IMR-90 (cell line): ENCODE data around the gene ANO1. TPM values are rescaled to one million over a fixed set of nuclear protein-coding genes. Genes with fewer than 3 reads are reported as not detected.

Experiments used
- ATAC-seq: fragments of 200-7000 bp; cut with Tn5 transposase; 2 replicates; pipeline ENCODE4 v1.9.1; 2020; ENCODE audit warnings: low read depth, mild to moderate bottlenecking, moderate library complexity
- BruUV-seq: library from RNA; stranded (reverse); fragments of 400-500 nt; replicated peaks from 2 replicates; lab custom pipeline; 2021; lab: Mats Ljungman, UMichigan
- CTCF ChIA-PET: fragments of 300-600 bp; formaldehyde crosslinking; extraction: SDS; loops from one replicate; lab custom pipeline; 2021; ENCODE audit warnings: antibody characterized with exemption; lab: Yijun Ruan, JAX
- POLR2A ChIA-PET: fragments of 300-600 bp; sonication (Branson Sonifier 250); formaldehyde crosslinking; loops from one replicate; lab custom pipeline; 2022; ENCODE audit warnings: antibody characterized with exemption; ENCODE audit not compliant: unreplicated experiment; lab: Charles Lee
- DNase-seq: peaks from one replicate; pipeline ENCODE4 v3.0.0; 2013
- H2AFZ ChIP-seq: replicated peaks from 2 replicates; pipeline ENCODE3; 2013; ENCODE audit warnings: low read length, mild to moderate bottlenecking; ENCODE audit not compliant: poor library complexity
- H2AK5ac ChIP-seq: 2 replicates; pipeline ENCODE4 v1.6.1; 2013; ENCODE audit warnings: low read depth, low read length, inconsistent platforms
- H2AK9ac ChIP-seq: replicated peaks from 2 replicates; pipeline ENCODE3; 2013; ENCODE audit warnings: mild to moderate bottlenecking, low read depth, low read length, moderate library complexity; ENCODE audit not compliant: poor library complexity
- H2BK120ac ChIP-seq: 2 replicates; pipeline ENCODE4 v1.6.1; 2013; ENCODE audit warnings: low read depth, low read length, inconsistent platforms
- H2BK15ac ChIP-seq: 3 replicates; pipeline ENCODE4 v1.6.1; 2013; ENCODE audit warnings: low read depth, low read length, inconsistent platforms
- H2BK20ac ChIP-seq: 2 replicates; pipeline ENCODE4 v1.6.1; 2013; ENCODE audit warnings: low read depth, mild to moderate bottlenecking, inconsistent platforms, low read length, moderate library complexity
- H2BK5ac ChIP-seq: 2 replicates; pipeline ENCODE4 v1.6.1; 2013; ENCODE audit warnings: mild to moderate bottlenecking, low read depth, low read length, inconsistent platforms; ENCODE audit not compliant: poor library complexity, severe bottlenecking
- H3K14ac ChIP-seq: replicated peaks from 2 replicates; pipeline ENCODE4 v1.6.1; 2013; ENCODE audit warnings: low read depth, low read length, inconsistent platforms
- H3K18ac ChIP-seq: 2 replicates; pipeline ENCODE4 v1.6.1; 2013; ENCODE audit warnings: low read depth, low read length, control low read depth
- H3K23ac ChIP-seq: 2 replicates; pipeline ENCODE4 v1.6.1; 2013; ENCODE audit warnings: low read depth, low read length, inconsistent platforms
- H3K27ac ChIP-seq: 2 replicates; pipeline ENCODE4 v1.5.1; 2013; ENCODE audit warnings: mild to moderate bottlenecking, control low read depth, low read length; ENCODE audit not compliant: insufficient read depth
- H3K27me3 ChIP-seq: 2 replicates; pipeline ENCODE4 v1.6.1; 2013; ENCODE audit warnings: low read length; ENCODE audit not compliant: control insufficient read depth, insufficient read depth
- H3K36me3 ChIP-seq: 2 replicates; pipeline ENCODE4 v1.6.1; 2013; ENCODE audit warnings: low read length, mixed read lengths; ENCODE audit not compliant: control insufficient read depth, insufficient read depth
- H3K4ac ChIP-seq: 2 replicates; pipeline ENCODE4 v1.6.1; 2013; ENCODE audit warnings: low read depth, low read length, inconsistent platforms
- H3K4me1 ChIP-seq: 2 replicates; pipeline ENCODE4 v1.6.1; 2013; ENCODE audit warnings: low read length, mixed read lengths; ENCODE audit not compliant: control insufficient read depth, insufficient read depth
- H3K4me2 ChIP-seq: 2 replicates; pipeline ENCODE4 v1.6.1; 2013; ENCODE audit warnings: low read depth, mild to moderate bottlenecking, control low read depth, low read length, moderate library complexity
- H3K4me3 ChIP-seq: 2 replicates; pipeline ENCODE4 v1.5.1; 2013; ENCODE audit warnings: low read depth, mild to moderate bottlenecking, control low read depth, low read length, moderate library complexity; ENCODE audit not compliant: insufficient read depth
- H3K56ac ChIP-seq: 2 replicates; pipeline ENCODE4 v1.6.1; 2013; ENCODE audit warnings: low read length, inconsistent platforms; ENCODE audit not compliant: insufficient read depth; ENCODE audit errors: extremely low read depth
- H3K79me1 ChIP-seq, 2 experiments: 2 replicates each; pipeline ENCODE4 v1.6.1; 2013; ENCODE audit warnings: low read length in 2 of 2, inconsistent platforms in 1 of 2, low read depth in 1 of 2
- H3K9ac ChIP-seq: 2 replicates; pipeline ENCODE4 v1.6.1; 2013; ENCODE audit warnings: low read depth, low read length, control low read depth
- H3K9me1 ChIP-seq: 2 replicates; pipeline ENCODE4 v1.6.1; 2013; ENCODE audit warnings: low read length, inconsistent platforms; ENCODE audit not compliant: insufficient read depth
- H3K9me3 ChIP-seq: 2 replicates; pipeline ENCODE4 v1.6.1; 2013; ENCODE audit warnings: low read length; ENCODE audit not compliant: control insufficient read depth, insufficient read depth
- H4K20me1 ChIP-seq: 2 replicates; pipeline ENCODE4 v1.6.1; 2013; ENCODE audit warnings: low read length, inconsistent platforms; ENCODE audit not compliant: insufficient read depth
- H4K5ac ChIP-seq: 2 replicates; pipeline ENCODE4 v1.6.1; 2013; ENCODE audit warnings: mild to moderate bottlenecking, low read depth, low read length, control low read depth
- H4K8ac ChIP-seq, 2 experiments: 2 replicates each; pipeline ENCODE4 v1.6.1; 2013; ENCODE audit warnings: low read depth in 2 of 2, low read length in 2 of 2, control low read depth in 1 of 2, inconsistent platforms in 1 of 2
- H4K91ac ChIP-seq: 2 replicates; pipeline ENCODE4 v1.6.1; 2013; ENCODE audit warnings: low read depth, low read length, inconsistent platforms; ENCODE audit not compliant: insufficient read depth
- CEBPB ChIP-seq: IDR thresholded peaks from 2 replicates; pipeline ENCODE4 v1.6.1; 2012; ENCODE audit warnings: low read depth, low read length, improper control_type of control experiment
- CHD1 ChIP-seq: IDR thresholded peaks from 2 replicates; pipeline ENCODE4 v1.6.1; 2012; ENCODE audit warnings: low read depth, low read length, improper control_type of control experiment
- ELK1 ChIP-seq: fragments of 150-350 bp; IDR thresholded peaks from 2 replicates; pipeline ENCODE4 v1.6.1; 2016; ENCODE audit warnings: low read depth, mild to moderate bottlenecking, low read length, moderate library complexity, borderline replicate concordance
- MXI1 ChIP-seq: IDR thresholded peaks from 2 replicates; pipeline ENCODE4 v1.6.1; 2012; ENCODE audit warnings: low read depth, mild to moderate bottlenecking, low read length, moderate library complexity, borderline replicate concordance
- RCOR1 ChIP-seq: IDR thresholded peaks from 2 replicates; pipeline ENCODE4 v1.6.1; 2012; ENCODE audit warnings: mild to moderate bottlenecking, low read length, improper control_type of control experiment; ENCODE audit not compliant: insufficient replicate concordance
- RFX5 ChIP-seq: IDR thresholded peaks from 2 replicates; pipeline ENCODE4 v1.8.0; 2012; ENCODE audit warnings: low read depth, mild to moderate bottlenecking, low read length, moderate library complexity
- SMC3 ChIP-seq: fragments of 150-350 bp; IDR thresholded peaks from 2 replicates; pipeline ENCODE4 v1.6.1; 2016; ENCODE audit warnings: low read depth, mild to moderate bottlenecking, antibody characterized with exemption, low read length, moderate library complexity
- WGBS, 2 experiments: methylation state at CpG; one replicate each; pipeline versions ENCODE4 v1.1.5 to v1.1.7; 2013; ENCODE audit warnings: missing lambda C conversion rate in 2 of 2; ENCODE audit not compliant: insufficient read length in 1 of 2; ENCODE audit errors: extremely low coverage in 2 of 2; 5-methylcytosine and 5-hydroxymethylcytosine counted together
- dilution Hi-C: fragments of 300-500 bp; cut with HindIII; formaldehyde crosslinking; loops from one replicate; pipeline ENCODE4 v1.14.3; 2018; ENCODE audit warnings: low sequenced_read_pairs; ENCODE audit not compliant: unreplicated experiment
- in situ Hi-C: fragments of 300-500 bp; cut with MboI; formaldehyde crosslinking; loops from 3 replicates; pipeline ENCODE4 v1.14.3; 2019; ENCODE audit warnings: low sequenced_read_pairs, inconsistent platforms, mixed read lengths
- intact Hi-C: fragments of 100-400 bp; cut with micrococcal nuclease; formaldehyde crosslinking; loops from 2 replicates; pipeline ENCODE4 v1.10.0; 2022
- polyA plus RNA-seq, 3 experiments: library from polyadenylated mRNA; depleted of rRNA; stranded (reverse); fragments of >200 nt; gene quantifications; 2 replicates each; pipeline ENCODE4 v1.2.3, GENCODE V29; 2012; ENCODE audit warnings: low replicate concordance in 1 of 3
- total RNA-seq: library from RNA; depleted of rRNA; stranded (reverse); fragments of >200 nt; gene quantifications from 2 replicates; pipeline ENCODE4 v1.2.3, GENCODE V29; 2012
- TF ChIP-seq, protein P1 (sequence below): conservative IDR thresholded peaks from 2 replicates; pipeline ENCODE4 v1.5.1; 2012; ENCODE audit warnings: mild to moderate bottlenecking, low read depth, low read length, improper control_type of control experiment

The ANO1 gene
- total and polyA plus RNA-seq, 2 of the 4 experiments (the other 2 are of a cell fraction), result 4.1 to 10.7 TPM

DNA sequence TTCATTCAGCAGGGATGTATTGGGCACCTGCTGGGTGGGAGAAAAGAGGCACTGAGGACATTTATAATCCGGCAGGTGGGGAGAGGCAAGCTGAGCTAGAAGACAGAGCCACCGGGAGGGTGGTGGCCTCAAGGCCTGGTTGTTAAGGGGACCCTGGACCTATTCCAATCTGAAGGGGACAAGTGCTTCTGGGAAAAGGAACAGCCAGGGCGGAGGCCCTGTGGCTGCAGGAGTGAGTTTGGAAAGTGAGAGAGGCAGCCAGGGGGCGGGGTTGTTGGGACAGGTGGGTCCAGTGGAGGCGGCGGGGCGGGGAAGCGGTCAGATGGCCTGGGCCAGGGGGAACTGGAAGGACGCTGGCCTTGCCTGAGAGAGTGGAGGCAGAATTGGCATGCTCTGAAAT, 29.1 kb downstream of the ANO1 start:
- Histone ChIP-seq H3K4me1 (peaks cover 18% of the 10 kb centered on the region), H4K8ac (no peak overlapping the region), H3K4me2 (no peak overlapping the region), H4K20me1 (no peaks in the 10 kb centered on the region), H3K9me1 (peaks cover 12% of the 10 kb centered on the region), H2AK9ac (no peak overlapping the region), H3K36me3 (no peaks in the 10 kb centered on the region), H4K91ac (no peak overlapping the region), H3K56ac (no peak overlapping the region), H3K9me3 (no peaks in the 10 kb centered on the region), H3K4ac (no peak overlapping the region), H2BK15ac (no peak overlapping the region), H2BK20ac (no peak overlapping the region), H2AK5ac (no peak overlapping the region), H2BK5ac (no peak overlapping the region), H3K23ac (no peak overlapping the region), H3K4me3 (no peak overlapping the region), H2AFZ (no peak overlapping the region), H3K27ac (no peak overlapping the region), H3K18ac (no peak overlapping the region), H3K79me1 (no peaks in the 10 kb centered on the region), H4K5ac (no peak overlapping the region), H3K14ac (no peak overlapping the region), H3K27me3 (no peaks in the 10 kb centered on the region), H2BK120ac (no peak overlapping the region), H3K9ac (no peak overlapping the region)
- ATAC-seq, result no peak
- CTCF ChIA-PET, result no interaction called here
- POLR2A ChIA-PET, result no interaction called here
- in situ Hi-C loops, result no loop called here
- intact Hi-C loops, result no loop called here
- TF ChIP-seq, protein P1, sequence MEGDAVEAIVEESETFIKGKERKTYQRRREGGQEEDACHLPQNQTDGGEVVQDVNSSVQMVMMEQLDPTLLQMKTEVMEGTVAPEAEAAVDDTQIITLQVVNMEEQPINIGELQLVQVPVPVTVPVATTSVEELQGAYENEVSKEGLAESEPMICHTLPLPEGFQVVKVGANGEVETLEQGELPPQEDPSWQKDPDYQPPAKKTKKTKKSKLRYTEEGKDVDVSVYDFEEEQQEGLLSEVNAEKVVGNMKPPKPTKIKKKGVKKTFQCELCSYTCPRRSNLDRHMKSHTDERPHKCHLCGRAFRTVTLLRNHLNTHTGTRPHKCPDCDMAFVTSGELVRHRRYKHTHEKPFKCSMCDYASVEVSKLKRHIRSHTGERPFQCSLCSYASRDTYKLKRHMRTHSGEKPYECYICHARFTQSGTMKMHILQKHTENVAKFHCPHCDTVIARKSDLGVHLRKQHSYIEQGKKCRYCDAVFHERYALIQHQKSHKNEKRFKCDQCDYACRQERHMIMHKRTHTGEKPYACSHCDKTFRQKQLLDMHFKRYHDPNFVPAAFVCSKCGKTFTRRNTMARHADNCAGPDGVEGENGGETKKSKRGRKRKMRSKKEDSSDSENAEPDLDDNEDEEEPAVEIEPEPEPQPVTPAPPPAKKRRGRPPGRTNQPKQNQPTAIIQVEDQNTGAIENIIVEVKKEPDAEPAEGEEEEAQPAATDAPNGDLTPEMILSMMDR, result no peak
- TF ChIP-seq CEBPB, result no peak
- TF ChIP-seq SMC3, result no peak
- no peak for TF ChIP-seq MXI1
- no peak for TF ChIP-seq CHD1
- TF ChIP-seq ELK1, result no peak
- no peak for TF ChIP-seq RCOR1
- TF ChIP-seq RFX5, result no peak
- BruUV-seq, result no TSS peak
- WGBS, 2 experiments, result 100% methylated on average over 2 of the region's 9 CpGs; no CpG with 5 or more reads in 1 of the 2 experiments
- dilution Hi-C loops, result no loop called here
- no peak for DNase-seq
